PFSK-1 (cell line): Measurements from ENCODE around the gene ERGIC2.

ENCODE experiments used
- FOXP2 ChIP-seq: optimal IDR thresholded peaks from 2 replicates; pipeline ENCODE3; 2011; ENCODE audit warnings: borderline replicate concordance, control low read depth, inconsistent platforms; ENCODE audit not compliant: insufficient read depth; ENCODE audit errors: extremely low read length, extremely low read depth
- POLR2AphosphoS5 ChIP-seq: IDR thresholded peaks from 2 replicates; pipeline ENCODE4 v1.6.1; 2012; ENCODE audit warnings: low read depth, mild to moderate bottlenecking, control low read depth, low read length, moderate library complexity
- REST ChIP-seq, 2 experiments: IDR thresholded peaks; 2 replicates each; pipeline versions ENCODE4 v1.6.1 to v1.8.0; 2011 to 2012; ENCODE audit warnings: low read depth in 2 of 2, low read length in 2 of 2, control low read depth in 1 of 2, inconsistent platforms in 1 of 2, mild to moderate bottlenecking in 1 of 2, moderate library complexity in 1 of 2; ENCODE audit not compliant: insufficient read depth in 1 of 2
- SIN3A ChIP-seq: IDR thresholded peaks from 2 replicates; pipeline ENCODE4 v1.6.1; 2012; ENCODE audit warnings: mild to moderate bottlenecking, low read length, moderate library complexity, borderline replicate concordance; ENCODE audit not compliant: insufficient read depth
- TAF1 ChIP-seq: IDR thresholded peaks from 2 replicates; pipeline ENCODE4 v1.6.1; 2012; ENCODE audit warnings: low read length, control low read depth, borderline replicate concordance; ENCODE audit not compliant: insufficient read depth

- TF ChIP-seq POLR2AphosphoS5 = no peak
- TF ChIP-seq TAF1 = no peak
- TF ChIP-seq REST (IDR thresholded peaks at IDR 0.05; ENCODE audit: insufficient read depth in 1 of 2, low read depth in 2 of 2, low read length in 2 of 2) = no peak
- TF ChIP-seq FOXP2 = no peak
- no peak for TF ChIP-seq SIN3A
Observed at GRCh38 chr12:29398495-29398894, 17.5 kb upstream of the ERGIC2 start.
